H9 (cell line): Measurements from ENCODE around the gene HOXA1. TPM values are rescaled to one million over a fixed set of nuclear protein-coding genes. Genes with fewer than 3 reads are reported as not detected.

Source experiments
- DNase-seq: peaks from one replicate; pipeline ENCODE4 v3.0.0-alpha.2; 2017
- H2AFZ ChIP-seq: one replicate; pipeline ENCODE4 v1.6.1; 2013; ENCODE audit warnings: mild to moderate bottlenecking, low read length, control low read depth, moderate library complexity
- H2AK5ac ChIP-seq: 2 replicates; pipeline ENCODE4 v1.6.1; 2013; ENCODE audit warnings: low read length, control low read depth, mixed read lengths; ENCODE audit not compliant: insufficient read length
- H2BK120ac ChIP-seq: one replicate; pipeline ENCODE4 v1.6.1; 2013; ENCODE audit warnings: low read depth, mild to moderate bottlenecking, low read length, control low read depth, inconsistent platforms; ENCODE audit not compliant: poor library complexity, severe bottlenecking
- H2BK12ac ChIP-seq: 2 replicates; pipeline ENCODE4 v1.6.1; 2013; ENCODE audit warnings: low read length, control low read depth, mixed read lengths, low read depth; ENCODE audit not compliant: insufficient read length
- H2BK15ac ChIP-seq: 2 replicates; pipeline ENCODE4 v1.6.1; 2013; ENCODE audit warnings: low read depth, low read length, control low read depth
- H2BK20ac ChIP-seq: one replicate; pipeline ENCODE4 v1.6.1; 2013; ENCODE audit warnings: low read depth, mild to moderate bottlenecking, low read length, control low read depth, inconsistent platforms; ENCODE audit not compliant: poor library complexity, severe bottlenecking
- H2BK5ac ChIP-seq: 2 replicates; pipeline ENCODE4 v1.6.1; 2013; ENCODE audit warnings: low read length, control low read depth, mixed read lengths; ENCODE audit not compliant: insufficient read length
- H3K14ac ChIP-seq: 2 replicates; pipeline ENCODE4 v1.6.1; 2013; ENCODE audit warnings: low read length, control low read depth; ENCODE audit not compliant: insufficient read depth
- H3K18ac ChIP-seq: 2 replicates; pipeline ENCODE4 v1.6.1; 2013; ENCODE audit warnings: low read depth, mild to moderate bottlenecking, mixed read lengths, low read length, control low read depth; ENCODE audit not compliant: insufficient read length
- H3K23ac ChIP-seq: 2 replicates; pipeline ENCODE4 v1.6.1; 2013; ENCODE audit warnings: low read length, control low read depth, mixed read lengths, low read depth; ENCODE audit not compliant: insufficient read length
- H3K23me2 ChIP-seq: 2 replicates; pipeline ENCODE4 v1.6.1; 2013; ENCODE audit warnings: low read depth, mild to moderate bottlenecking, mixed read lengths, low read length, control low read depth; ENCODE audit not compliant: insufficient read length, poor library complexity, severe bottlenecking
- H3K27ac ChIP-seq: 2 replicates; pipeline ENCODE4 v1.5.1; 2013; ENCODE audit warnings: low read length, control low read depth, mixed read lengths, low read depth; ENCODE audit not compliant: insufficient read length
- H3K27me3 ChIP-seq: 2 replicates; pipeline ENCODE4 v1.6.1; 2013; ENCODE audit warnings: low read length, control low read depth, inconsistent platforms; ENCODE audit not compliant: insufficient read depth
- H3K4ac ChIP-seq: 2 replicates; pipeline ENCODE4 v1.6.1; 2013; ENCODE audit warnings: low read depth, mild to moderate bottlenecking, control low read depth, inconsistent platforms, low read length, moderate library complexity
- H3K4me1 ChIP-seq: 2 replicates; pipeline ENCODE4 v1.6.1; 2013; ENCODE audit warnings: low read length, control low read depth, inconsistent platforms; ENCODE audit not compliant: insufficient read depth
- H3K4me2 ChIP-seq: 2 replicates; pipeline ENCODE4 v1.6.1; 2013; ENCODE audit warnings: low read length, control low read depth, mixed read lengths; ENCODE audit not compliant: insufficient read length, insufficient read depth
- H3K56ac ChIP-seq: 2 replicates; pipeline ENCODE4 v1.6.1; 2013; ENCODE audit warnings: low read depth, mild to moderate bottlenecking, mixed read lengths, low read length, control low read depth; ENCODE audit not compliant: insufficient read length
- H3K79me1 ChIP-seq: 2 replicates; pipeline ENCODE4 v1.6.1; 2013; ENCODE audit warnings: low read depth, mild to moderate bottlenecking, moderate library complexity, low read length, control low read depth, inconsistent platforms; ENCODE audit not compliant: insufficient read depth, poor library complexity, severe bottlenecking
- H3K79me2 ChIP-seq: 2 replicates; pipeline ENCODE4 v1.6.1; 2013; ENCODE audit warnings: low read length, control low read depth, inconsistent platforms; ENCODE audit not compliant: insufficient read depth
- H3K9ac ChIP-seq: 2 replicates; pipeline ENCODE4 v1.6.1; 2013; ENCODE audit warnings: low read length, control low read depth, mixed read lengths; ENCODE audit not compliant: insufficient read length; ENCODE audit errors: extremely low read depth
- H3K9me3 ChIP-seq: one replicate; pipeline ENCODE4 v1.6.1; 2013; ENCODE audit warnings: low read depth, low read length, inconsistent platforms; ENCODE audit not compliant: control insufficient read depth
- H3T11ph ChIP-seq: one replicate; pipeline ENCODE4 v1.6.1; 2013; ENCODE audit warnings: mild to moderate bottlenecking, low read length, control low read depth, inconsistent platforms
- H4K20me1 ChIP-seq: one replicate; pipeline ENCODE4 v1.6.1; 2013; ENCODE audit not compliant: control insufficient read depth, insufficient read length, insufficient read depth
- H4K5ac ChIP-seq: 2 replicates; pipeline ENCODE4 v1.6.1; 2013; ENCODE audit warnings: low read depth, mild to moderate bottlenecking, mixed read lengths, low read length, control low read depth; ENCODE audit not compliant: insufficient read length
- H4K8ac ChIP-seq: replicated peaks from 2 replicates; pipeline ENCODE4 v1.6.1; 2013; ENCODE audit warnings: low read length, control low read depth, mixed read lengths, low read depth; ENCODE audit not compliant: insufficient read length
- H4K91ac ChIP-seq: 2 replicates; pipeline ENCODE4 v1.6.1; 2013; ENCODE audit warnings: low read depth, mild to moderate bottlenecking, moderate library complexity, mixed read lengths, low read length, control low read depth; ENCODE audit not compliant: insufficient read length
- H3K27ac Mint-ChIP-seq, 3 experiments: 2 replicates in 2 of 3; 3 replicates in 1 of 3; pipeline ENCODE4 v1.8.0; 2020 to 2021; ENCODE audit warnings: mixed read lengths in 3 of 3, mild to moderate bottlenecking in 1 of 3, moderate library complexity in 1 of 3
- H3K27me3 Mint-ChIP-seq: 2 replicates; pipeline ENCODE4 v1.8.0; 2021; ENCODE audit warnings: low read depth, mild to moderate bottlenecking, moderate library complexity, mixed read lengths
- H3K36me3 Mint-ChIP-seq, 3 experiments: 2 replicates in 2 of 3; 3 replicates in 1 of 3; pipeline ENCODE4 v1.8.0; 2020 to 2021; ENCODE audit warnings: low read depth in 3 of 3, mixed read lengths in 3 of 3; ENCODE audit not compliant: insufficient read depth in 1 of 3
- H3K4me1 Mint-ChIP-seq, 2 experiments: 2 replicates each; pipeline ENCODE4 v1.8.0; 2020; ENCODE audit warnings: mixed read lengths in 2 of 2
- H3K4me3 Mint-ChIP-seq, 2 experiments: 2 replicates in 1 of 2; 3 replicates in 1 of 2; pipeline ENCODE4 v1.8.0; 2020 to 2021; ENCODE audit warnings: mild to moderate bottlenecking in 2 of 2, mixed read lengths in 2 of 2, moderate library complexity in 1 of 2
- H3K9me3 Mint-ChIP-seq, 2 experiments: 2 replicates in 1 of 2; 3 replicates in 1 of 2; pipeline ENCODE4 v1.8.0; 2020; ENCODE audit warnings: mild to moderate bottlenecking in 2 of 2, mixed read lengths in 2 of 2, moderate library complexity in 1 of 2
- CTCF ChIP-seq: fragments of 200-600 bp; sonication (generic); conservative IDR thresholded peaks from 3 replicates; pipeline ENCODE4 v1.8.0; 2021; ENCODE audit warnings: antibody characterized with exemption, mild to moderate bottlenecking
- WGBS: extraction: QIAGEN DNeasy Blood & Tissue Kit; methylation state at CpG from one replicate; pipeline ENCODE4 v1.1.7; 2013; ENCODE audit warnings: missing lambda C conversion rate, low lambda C conversion rate, mixed read lengths; ENCODE audit not compliant: insufficient read length; ENCODE audit errors: extremely low coverage; 5-methylcytosine and 5-hydroxymethylcytosine counted together
- total RNA-seq: library from RNA; stranded (reverse); gene quantifications from 2 replicates; pipeline ENCODE4 v1.2.1, GENCODE V29; 2021

Gene HOXA1
- total RNA-seq, 1 experiment from 2014 or later = not detected

GRCh38 chr7:27066148-27066547 lies 29.7 kb downstream of the HOXA1 start:
- Mint-ChIP-seq H3K27ac (no peak overlapping the region), H3K27me3 (peaks cover 7% of the 10 kb centered on the region), H3K36me3 (no peaks in the 10 kb centered on the region), H3K9me3 (no peaks in the 10 kb centered on the region), H3K4me1 (no peaks in the 10 kb centered on the region), H3K4me3 (no peak overlapping the region)
- no peaks in the 10 kb centered on the region for H4K20me1 ChIP-seq
- no peak overlapping the region for H3K9ac ChIP-seq
- no peaks in the 10 kb centered on the region for H3K79me1 ChIP-seq
- H2BK15ac ChIP-seq = no peak overlapping the region
- no CpG with 5 or more reads among the region's 3 CpGs for WGBS
- no peaks in the 10 kb centered on the region for H3K4me1 ChIP-seq
- H2BK120ac ChIP-seq = no peak overlapping the region
- DNase-seq = no peak
- no peak overlapping the region for H3K56ac ChIP-seq
- H3K27me3 ChIP-seq = no peaks in the 10 kb centered on the region
- H2BK5ac ChIP-seq = no peak overlapping the region
- H3K23ac ChIP-seq = no peak overlapping the region
- no peak for TF ChIP-seq CTCF
- H2BK20ac ChIP-seq = no peak overlapping the region
- no peak overlapping the region for H3K14ac ChIP-seq
- no peak overlapping the region for H4K91ac ChIP-seq
- no peak overlapping the region for H4K8ac ChIP-seq
- no peak overlapping the region for H2BK12ac ChIP-seq
- no peak overlapping the region for H3K4ac ChIP-seq
- no peak overlapping the region for H2AK5ac ChIP-seq
- no peak overlapping the region for H4K5ac ChIP-seq
- H3K4me2 ChIP-seq = no peak overlapping the region
- H3K23me2 ChIP-seq = no peaks in the 10 kb centered on the region
- H3K27ac ChIP-seq = no peak overlapping the region
- no peak overlapping the region for H3T11ph ChIP-seq
- no peaks in the 10 kb centered on the region for H3K9me3 ChIP-seq
- H3K18ac ChIP-seq = no peak overlapping the region
- no peak overlapping the region for H2AFZ ChIP-seq
- no peaks in the 10 kb centered on the region for H3K79me2 ChIP-seq
